Smooth muscle cell (in vitro differentiated cells): ENCODE results near the gene EGF. TPM values are rescaled to one million over a fixed set of nuclear protein-coding genes. Genes with fewer than 3 reads are reported as not detected.
"Not testable (repeated sequence)": the region's sequence is repeated elsewhere in the genome, so short reads cannot be mapped to it uniquely, and the experiment has no call there.

Experiments used
- DNase-seq: peaks from one replicate; lab custom pipeline; 2025; ENCODE audit not compliant: unreplicated experiment; lab: John Stamatoyannopoulos, UW
- H2AFZ ChIP-seq: fragments of 200-600 bp; sonication (generic); 2 replicates; pipeline ENCODE4 v1.6.0; 2016; ENCODE audit warnings: antibody characterized with exemption, low read depth, mild to moderate bottlenecking
- H3F3A ChIP-seq: fragments of 200-600 bp; sonication (generic); 2 replicates; pipeline ENCODE4 v1.6.0; 2017; ENCODE audit warnings: antibody characterized with exemption, low read depth
- H3K27ac ChIP-seq: fragments of 200-600 bp; sonication (generic); 2 replicates; pipeline ENCODE4 v1.5.1; 2016; ENCODE audit warnings: low read depth, mild to moderate bottlenecking
- H3K27me3 ChIP-seq: fragments of 200-600 bp; sonication (generic); 2 replicates; pipeline ENCODE4 v1.6.1; 2016; ENCODE audit warnings: low read depth, mild to moderate bottlenecking
- H3K36me3 ChIP-seq: fragments of 200-600 bp; sonication (generic); 2 replicates; pipeline ENCODE4 v1.5.1; 2016; ENCODE audit warnings: low read depth
- H3K4me1 ChIP-seq: fragments of 200-600 bp; sonication (generic); 2 replicates; pipeline ENCODE4 v1.5.1; 2016; ENCODE audit warnings: low read depth
- H3K4me2 ChIP-seq: fragments of 200-600 bp; sonication (generic); 2 replicates; pipeline ENCODE4 v1.6.0; 2016; ENCODE audit warnings: mild to moderate bottlenecking
- H3K4me3 ChIP-seq: fragments of 200-600 bp; sonication (generic); 2 replicates; pipeline ENCODE4 v1.5.1; 2016; ENCODE audit warnings: mild to moderate bottlenecking
- H3K79me2 ChIP-seq: fragments of 200-600 bp; sonication (generic); 2 replicates; pipeline ENCODE4 v1.6.0; 2016; ENCODE audit warnings: low read depth, mild to moderate bottlenecking
- H3K9ac ChIP-seq: fragments of 200-600 bp; sonication (generic); 2 replicates; pipeline ENCODE4 v1.6.0; 2016; ENCODE audit warnings: low read depth
- H3K9me3 ChIP-seq: fragments of 200-600 bp; sonication (generic); replicated peaks from 2 replicates; pipeline ENCODE4 v1.5.1; 2016; ENCODE audit warnings: low read depth
- H4K20me1 ChIP-seq: fragments of 200-600 bp; sonication (generic); 2 replicates; pipeline ENCODE4 v1.6.0; 2016; ENCODE audit warnings: low read depth
- CTCF ChIP-seq: fragments of 200-600 bp; sonication (generic); IDR thresholded peaks from 2 replicates; pipeline ENCODE4 v1.5.1; 2017; ENCODE audit warnings: borderline replicate concordance, mild to moderate bottlenecking, antibody characterized with exemption; ENCODE audit not compliant: insufficient read depth, poor library complexity, severe bottlenecking
- whole genome bisulfite sequencing: methylation state at CpG from one replicate; pipeline ENCODE4 v1.1.7; 2016; ENCODE audit warnings: low lambda C conversion rate; 5-methylcytosine and 5-hydroxymethylcytosine counted together
- polyA plus RNA-seq: library from polyadenylated mRNA; unstranded; fragments of >200 nt; fragmentation: Nextera tagmentation; extraction: Ambion mirVana; gene quantifications from 2 replicates; pipeline ENCODE4 v1.2.1, GENCODE V29; 2016
- total RNA-seq: library from RNA; depleted of rRNA; stranded (reverse); fragments of >200 nt; gene quantifications from 2 replicates; pipeline ENCODE4 v1.2.3, GENCODE V29; 2014

The EGF gene
- total and polyA plus RNA-seq, 2 experiments from 2014 or later = 0.72 to 15.2 TPM

GRCh38 chr4:109872950-109873656 lies 39.6 kb upstream of the EGF start:
- Histone ChIP-seq H3K27me3 (no peaks in the 10 kb centered on the region), H3F3A (no peaks in the 10 kb centered on the region), H3K4me2 (no peak overlapping the region), H3K9ac (no peak overlapping the region), H4K20me1 (no peaks in the 10 kb centered on the region), H3K9me3 (no peaks in the 10 kb centered on the region), H3K27ac (no peak overlapping the region), H3K4me3 (no peak overlapping the region), H3K79me2 (no peaks in the 10 kb centered on the region), H2AFZ (no peak overlapping the region), H3K4me1 (no peaks in the 10 kb centered on the region), H3K36me3 (no peaks in the 10 kb centered on the region)
- TF ChIP-seq CTCF = no peak
- DNase-seq = no peak
- whole genome bisulfite sequencing = 96% methylated on average over 6 of the region's 6 CpGs

- H3K9me3 ChIP-seq = no peaks in the 10 kb centered on the region
- H3K4me2 ChIP-seq = no peak overlapping the region
- no peaks in the 10 kb centered on the region for H3K4me1 ChIP-seq
- no peaks in the 10 kb centered on the region for H3K36me3 ChIP-seq
- H3K4me3 ChIP-seq = no peak overlapping the region
- TF ChIP-seq CTCF = no peak
- WGBS = 72% methylated on average over 11 of the region's 11 CpGs
- no peak for DNase-seq
- no peaks in the 10 kb centered on the region for H3F3A ChIP-seq
- H2AFZ ChIP-seq = no peak overlapping the region
- H3K79me2 ChIP-seq = no peaks in the 10 kb centered on the region
- H3K27ac ChIP-seq = peak overlapping the region; percentile 19
- H4K20me1 ChIP-seq = no peaks in the 10 kb centered on the region
- no peak overlapping the region for H3K9ac ChIP-seq
- no peaks in the 10 kb centered on the region for H3K27me3 ChIP-seq
Observed at GRCh38 chr4:109873791-109874514, 38.7 kb upstream of the EGF start.

- no peaks in the 10 kb centered on the region for H3K79me2 ChIP-seq
- no peak overlapping the region for H3K4me3 ChIP-seq
- H2AFZ ChIP-seq = no peak overlapping the region
- H3K4me2 ChIP-seq = no peak overlapping the region
- no peaks in the 10 kb centered on the region for H3K27me3 ChIP-seq
- 79% methylated on average over 1 of the region's 1 CpG for WGBS
- H3K36me3 ChIP-seq = no peaks in the 10 kb centered on the region
- H3K9ac ChIP-seq = no peak overlapping the region
- H3F3A ChIP-seq = no peaks in the 10 kb centered on the region
- no peak for TF ChIP-seq CTCF
- no peaks in the 10 kb centered on the region for H4K20me1 ChIP-seq
- no peak for DNase-seq
- H3K9me3 ChIP-seq = no peaks in the 10 kb centered on the region
- no peak overlapping the region for H3K27ac ChIP-seq
- no peaks in the 10 kb centered on the region for H3K4me1 ChIP-seq
Observed at GRCh38 chr4:109875106-109875505, 37.6 kb upstream of the EGF start.

- not testable (repeated sequence) for H3K27me3 ChIP-seq, H3K9me3 ChIP-seq, H3K9ac ChIP-seq, DNase-seq, H3K4me2 ChIP-seq, H3K36me3 ChIP-seq, H3K27ac ChIP-seq, H3F3A ChIP-seq, H2AFZ ChIP-seq, H4K20me1 ChIP-seq, H3K4me1 ChIP-seq, H3K4me3 ChIP-seq, H3K79me2 ChIP-seq
- WGBS = 88% methylated on average over 2 of the region's 2 CpGs
Observed at GRCh38 chr4:109875553-109875952, 37.1 kb upstream of the EGF start.
